ENCODE data around the gene CIAO2A. TPM values are rescaled to one million over a fixed set of nuclear protein-coding genes. Genes with fewer than 3 reads are reported as not detected.
"Not testable (repeated sequence)": the region's sequence is repeated elsewhere in the genome, so short reads cannot be mapped to it uniquely, and the experiment has no call there.

The CIAO2A gene
- total and polyA plus RNA-seq, 2 donors (not counting 3 experiments of a cell fraction or from before 2014, with no cell fraction given): 37.1 to 55.3 TPM

DNA sequence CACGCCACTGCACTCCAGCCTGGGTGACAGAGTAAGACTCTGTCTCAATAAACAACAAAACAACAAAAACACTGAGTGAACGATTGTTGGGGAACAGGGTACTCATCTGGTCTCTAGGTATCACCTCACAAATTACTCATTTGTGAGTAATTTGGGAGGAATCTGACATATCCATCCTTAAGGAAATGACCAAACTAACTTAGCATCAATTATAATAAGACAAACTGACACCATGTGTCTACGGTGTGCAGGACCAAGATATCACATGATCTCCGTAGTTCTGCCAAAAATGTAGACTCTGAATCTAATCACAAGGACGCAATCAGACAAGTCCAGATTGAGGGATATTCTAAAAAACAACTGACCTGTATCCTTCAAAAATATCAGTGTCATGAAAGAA lies 35.4 kb downstream of the CIAO2A start:
- Histone ChIP-seq H2AFZ (ENCODE audit: low read depth, low read length) (peak overlapping the region; percentile 4), H3K27ac (ENCODE audit: insufficient read depth, low read depth, low read length) (no peak overlapping the region), H3K4me3 (replicated peaks in 1 of 3; ENCODE audit: insufficient read depth in 1 of 3, low read depth in 1 of 3, low read length in 3 of 3) (no peak overlapping the region), H3K27me3 (ENCODE audit: control insufficient read depth in 2 of 2, insufficient read depth in 2 of 2, low read length in 2 of 2) (no peaks in the 10 kb centered on the region), H3K4me2 (ENCODE audit: insufficient read depth, low read length) (no peak overlapping the region), H3K36me3 (ENCODE audit: control insufficient read depth in 2 of 2, extremely low read depth in 1 of 2, insufficient read depth in 2 of 2, low read length in 2 of 2) (no peaks in the 10 kb centered on the region), H3K4me1 (ENCODE audit: control insufficient read depth, extremely low read depth, insufficient read depth, low read length) (no peaks in the 10 kb centered on the region), H3K9me3 (replicated peaks; ENCODE audit: control insufficient read depth, insufficient read depth, low read length) (no peaks in the 10 kb centered on the region), H3K79me2 (ENCODE audit: control insufficient read depth, insufficient read depth, low read length) (no peaks in the 10 kb centered on the region), H4K20me1 (replicated peaks; ENCODE audit: control insufficient read depth, extremely low read depth, insufficient read depth, low read length) (no peaks in the 10 kb centered on the region), H3K9ac (replicated peaks; ENCODE audit: extremely low read depth, insufficient read depth, low read length) (no peak overlapping the region), H3K9me1 (replicated peaks; ENCODE audit: control insufficient read depth, extremely low read depth, insufficient read depth, low read length) (no peaks in the 10 kb centered on the region)
- intact Hi-C loops (cut with micrococcal nuclease) (no loop called here), dilution Hi-C loops (cut with MboI; ENCODE audit: extremely low pct_ligation_motif_present, low sequenced_read_pairs) (no loop called here)
- POLR2A ChIA-PET: no interaction called here
- DNase-seq (ENCODE audit: low read depth, low spot score) (no peak), FAIRE-seq (no peak)
- peak; percentile 16 for TF ChIP-seq JUN (IDR thresholded peaks at IDR 0.05; ENCODE audit: borderline replicate concordance, insufficient read depth, insufficient read length, low read depth)
- no peak for TF ChIP-seq POLR2AphosphoS5 (IDR thresholded peaks at IDR 0.05; ENCODE audit: insufficient read depth, low read depth, low read length)
- no peak for TF ChIP-seq POLR2A (IDR thresholded peaks at IDR 0.05; ENCODE audit: low read depth, low read length)
- CTCF ChIA-PET: no interaction called here
- BruUV-seq (replicated peaks): no TSS peak

DNA sequence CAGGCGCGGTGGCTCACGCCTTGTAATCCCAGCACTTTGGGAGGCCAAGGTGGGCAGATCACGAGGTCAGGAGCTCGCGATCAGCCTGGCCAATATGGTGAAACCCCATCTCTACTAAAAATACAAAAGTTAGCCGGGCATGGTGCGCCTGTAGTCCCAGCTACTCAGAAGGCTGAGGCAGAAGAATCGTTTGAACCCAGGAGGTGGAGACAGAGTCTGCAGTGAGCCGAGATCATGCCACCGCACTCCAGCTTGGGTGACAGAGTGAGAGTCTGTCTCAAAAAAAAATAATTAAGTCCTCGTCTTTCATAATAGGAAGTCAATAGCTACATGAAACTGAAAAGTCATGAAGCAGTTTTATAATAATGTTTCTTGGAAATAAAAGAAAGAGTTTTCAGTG lies 40.0 kb downstream of the CIAO2A start:
- H3K9me1 ChIP-seq (replicated peaks; ENCODE audit: control insufficient read depth, extremely low read depth, insufficient read depth, low read length); dilution Hi-C loops (cut with MboI; ENCODE audit: extremely low pct_ligation_motif_present, low sequenced_read_pairs); BruUV-seq (replicated peaks); H2AFZ ChIP-seq (ENCODE audit: low read depth, low read length); FAIRE-seq; intact Hi-C loops (cut with micrococcal nuclease); H3K27me3 ChIP-seq (ENCODE audit: control insufficient read depth in 2 of 2, insufficient read depth in 2 of 2, low read length in 2 of 2); H4K20me1 ChIP-seq (replicated peaks; ENCODE audit: control insufficient read depth, extremely low read depth, insufficient read depth, low read length); POLR2A ChIA-PET; H3K36me3 ChIP-seq (ENCODE audit: control insufficient read depth in 2 of 2, extremely low read depth in 1 of 2, insufficient read depth in 2 of 2, low read length in 2 of 2); H3K4me3 ChIP-seq (replicated peaks in 1 of 3; ENCODE audit: insufficient read depth in 1 of 3, low read depth in 1 of 3, low read length in 3 of 3); H3K4me1 ChIP-seq (ENCODE audit: control insufficient read depth, extremely low read depth, insufficient read depth, low read length); H3K79me2 ChIP-seq (ENCODE audit: control insufficient read depth, insufficient read depth, low read length); H3K9me3 ChIP-seq (replicated peaks; ENCODE audit: control insufficient read depth, insufficient read depth, low read length); H3K27ac ChIP-seq (ENCODE audit: insufficient read depth, low read depth, low read length); DNase-seq (ENCODE audit: low read depth, low spot score); H3K4me2 ChIP-seq (ENCODE audit: insufficient read depth, low read length); H3K9ac ChIP-seq (replicated peaks; ENCODE audit: extremely low read depth, insufficient read depth, low read length): not testable (repeated sequence)
- CTCF ChIA-PET: interaction anchor here (1.9 to 2.0 kb wide), 2 partner anchors 18 to 302 kb away, joined by 4 to 5 read pairs; no protein-coding TSS in a partner anchor
